Loucy (cell line): Measurements from ENCODE around the gene KRTAP10-10.

Experiments
- CTCF ChIP-seq: fragments of 200-600 bp; sonication (generic); conservative IDR thresholded peaks from 2 replicates; pipeline ENCODE4 v1.5.1; 2014; ENCODE audit warnings: mild to moderate bottlenecking, antibody characterized with exemption, low read length
- EZH2phosphoT487 ChIP-seq: fragments of 200-600 bp; IDR thresholded peaks from 2 replicates; pipeline ENCODE4 v1.6.1; 2018; ENCODE audit warnings: antibody characterized with exemption, mild to moderate bottlenecking, moderate library complexity, borderline replicate concordance

GRCh38 chr21:44656868-44657267, 19.7 kb downstream of the KRTAP10-10 start:
- TF ChIP-seq CTCF = no peak
- TF ChIP-seq EZH2phosphoT487 = no peak
